Sigmoid colon (tissue), 7 donors: Measurements from ENCODE around the gene ADD2. TPM values are rescaled to one million over a fixed set of nuclear protein-coding genes. Genes with fewer than 3 reads are reported as not detected.

ENCODE experiments used
- DNase-seq: peaks from one replicate; pipeline ENCODE4 v3.0.0-alpha.2; 2019
- H3K27ac ChIP-seq, 4 donors: fragments of 200-600 bp; sonication (generic); one replicate each; pipeline ENCODE4 v1.5.1; 2016 to 2019; ENCODE audit warnings: mild to moderate bottlenecking in 1 of 4
- H3K27me3 ChIP-seq, 3 donors: fragments of 200-600 bp; sonication (generic); one replicate each; pipeline ENCODE4 v1.5.1; 2019; ENCODE audit warnings: mild to moderate bottlenecking in 1 of 3
- H3K36me3 ChIP-seq, 4 donors: fragments of 200-600 bp; sonication (generic); one replicate each; pipeline ENCODE4 v1.5.1; 2016 to 2019
- H3K4me1 ChIP-seq, 4 donors: fragments of 200-600 bp; sonication (generic); one replicate each; pipeline ENCODE4 v1.5.1; 2017 to 2019
- H3K4me3 ChIP-seq, 4 donors: fragments of 200-600 bp; sonication (generic); one replicate each; pipeline ENCODE4 v1.5.1; 2017 to 2019; ENCODE audit warnings: mild to moderate bottlenecking in 2 of 4, moderate library complexity in 1 of 4
- H3K9me3 ChIP-seq, 4 donors: fragments of 200-600 bp in 3 of 4; sonication (generic) in 3 of 4; one replicate each; pipeline versions ENCODE4 v1.5.1 to v1.6.1; 2013 to 2019
- CTCF ChIP-seq, 4 experiments: fragments of 450-650 bp in 3 of 4; fragments of 200-600 bp in 1 of 4; IDR thresholded peaks; one replicate each; pipeline ENCODE4 v1.5.1; 2016 to 2019; ENCODE audit warnings: antibody characterized with exemption in 4 of 4, mild to moderate bottlenecking in 3 of 4, moderate library complexity in 2 of 4
- EP300 ChIP-seq, 4 donors: sonication (generic); formaldehyde crosslinking; IDR thresholded peaks; one replicate each; pipeline ENCODE4 v1.6.1; 2017; ENCODE audit warnings: antibody characterized with exemption in 4 of 4
- POLR2A ChIP-seq, 2 donors: fragments of 450-650 bp; IDR thresholded peaks; one replicate each; pipeline ENCODE4 v1.6.1; 2016; ENCODE audit warnings: antibody characterized with exemption in 2 of 2, mild to moderate bottlenecking in 2 of 2, moderate library complexity in 2 of 2
- POLR2AphosphoS5 ChIP-seq, 4 donors: sonication (generic); formaldehyde crosslinking; IDR thresholded peaks; one replicate each; pipeline ENCODE4 v1.6.1; 2017; ENCODE audit warnings: antibody characterized with exemption in 4 of 4
- WGBS, 2 donors: extraction: QIAGEN DNeasy Blood & Tissue Kit; methylation state at CpG; one replicate each; pipeline ENCODE4 v1.1.7; 2013; 5-methylcytosine and 5-hydroxymethylcytosine counted together
- intact Hi-C: fragments of 100-400 bp; cut with DNase I; formaldehyde crosslinking; loops from one replicate; pipeline ENCODE4 v1.15.1; 2023
- polyA plus RNA-seq, 3 donors: library from polyadenylated mRNA; stranded (reverse); fragments of 200-250 nt; gene quantifications; one replicate each; pipeline ENCODE4 v1.2.3, GENCODE V29; 2013
- total RNA-seq, 4 donors: library from RNA; depleted of rRNA; stranded (reverse); fragments of >200 nt; gene quantifications; one replicate each; pipeline ENCODE4 v1.1.0, GENCODE V29; 2016
- donor health status: healthy with polysubstance abuse.
- donor health status: Bipolar disorder and iron deficiency.
- donor health status: healthy.

Gene ADD2
- total and polyA plus RNA-seq, 7 donors: under 0.01 to 5.8 (median 3.2) TPM; not detected in 1

DNA sequence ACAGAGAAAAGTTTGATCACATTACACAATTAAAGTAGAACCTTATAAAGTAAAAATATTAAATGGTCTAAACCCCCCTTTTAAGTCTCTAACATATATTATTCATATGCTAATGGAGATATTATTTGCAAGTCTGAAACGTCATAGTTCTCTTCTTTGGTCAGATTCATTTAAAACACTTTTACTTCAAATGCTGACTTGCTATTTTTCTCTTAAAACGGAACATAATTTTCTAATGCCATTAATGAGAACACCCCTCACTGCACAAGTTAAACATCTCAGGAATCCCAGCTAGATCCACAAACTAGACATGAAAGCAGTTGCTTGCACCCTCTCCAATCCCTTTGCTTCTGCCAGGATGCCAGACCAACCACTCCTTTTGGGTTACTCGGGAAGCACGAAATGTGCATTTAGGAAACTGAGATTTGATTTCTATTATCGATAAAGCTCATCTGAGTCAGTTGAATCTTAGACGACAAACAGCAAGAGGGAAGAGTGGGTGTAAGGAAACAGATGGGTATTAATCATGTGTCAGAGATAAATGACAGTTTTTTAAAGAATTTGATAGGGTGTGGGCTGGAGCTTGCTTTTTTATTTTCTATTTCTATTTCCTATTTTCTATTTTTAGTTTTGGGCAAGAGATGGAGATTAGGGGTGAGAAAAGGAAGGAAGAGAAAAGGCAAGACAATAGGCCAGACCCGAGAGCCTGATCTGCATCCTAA, 1.5 kb downstream of the ADD2 start:
- intact Hi-C loops: no loop called here
- no peak for DNase-seq
- Histone ChIP-seq H3K27ac (no peak overlapping the region), H3K36me3 (no peaks in the 10 kb centered on the region), H3K4me1 (peaks cover 0 to 17% (median 16%) of the 10 kb centered on the region in 4 donors), H3K4me3 (peak overlapping the region in 3 of 4 donors; percentile 32 to 43 (median 42)), H3K27me3 (peaks cover 13 to 62% (median 44%) of the 10 kb centered on the region in 3 donors), H3K9me3 (no peaks in the 10 kb centered on the region)
- TF ChIP-seq EP300 (IDR thresholded peaks at IDR 0.05) (no peak), POLR2A (IDR thresholded peaks at IDR 0.05) (no peak), CTCF (IDR thresholded peaks at IDR 0.05) (no peak), POLR2AphosphoS5 (IDR thresholded peaks at IDR 0.05) (no peak)
- WGBS, 2 donors: 10 to 11% methylated on average over 7 of the region's 7 CpGs

DNA sequence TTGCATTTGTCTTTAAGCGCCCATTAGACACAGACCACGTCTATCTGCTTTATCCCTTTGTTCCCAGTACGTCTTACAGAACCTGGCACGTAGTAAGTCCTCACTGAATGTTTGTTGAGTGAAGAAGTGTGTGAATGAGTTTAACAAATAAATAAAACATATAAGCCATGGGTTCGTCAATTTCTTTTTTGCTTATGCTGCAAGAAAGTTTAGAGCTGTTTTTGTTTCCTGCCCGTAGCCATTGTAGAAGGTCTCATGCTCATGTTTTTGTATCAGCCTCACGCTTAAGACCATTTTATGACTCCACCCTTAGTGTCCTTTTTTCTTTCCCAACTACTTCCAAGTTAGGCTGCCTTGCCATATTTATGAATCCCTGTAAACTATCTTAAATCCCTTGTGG, 2.5 kb downstream of the ADD2 start:
- intact Hi-C loops: no loop called here
- peaks cover 13 to 62% (median 44%) of the 10 kb centered on the region in 3 donors for H3K27me3 ChIP-seq
- WGBS, 2 donors: 77 to 92% methylated on average over 7 of the region's 7 CpGs
- peaks cover 0 to 17% (median 16%) of the 10 kb centered on the region in 4 donors for H3K4me1 ChIP-seq
- H3K27ac ChIP-seq: no peak overlapping the region
- no peak for DNase-seq
- H3K9me3 ChIP-seq: no peaks in the 10 kb centered on the region
- no peak overlapping the region for H3K4me3 ChIP-seq
- no peaks in the 10 kb centered on the region for H3K36me3 ChIP-seq
- TF ChIP-seq EP300 (IDR thresholded peaks at IDR 0.05): no peak
- TF ChIP-seq CTCF (IDR thresholded peaks at IDR 0.05): no peak

- no peaks in the 10 kb centered on the region for H3K4me1 ChIP-seq
- H3K4me3 ChIP-seq: no peak overlapping the region
- 56 to 66% methylated on average over 1 of the region's 1 CpG for WGBS, 2 donors
- no peaks in the 10 kb centered on the region for H3K9me3 ChIP-seq
- intact Hi-C loops: no loop called here
- no peak overlapping the region for H3K27ac ChIP-seq
- no peaks in the 10 kb centered on the region for H3K36me3 ChIP-seq
- peaks cover 0 to 35% (median 6%) of the 10 kb centered on the region in 3 donors for H3K27me3 ChIP-seq
- DNase-seq: no peak
- no peak for TF ChIP-seq POLR2A (IDR thresholded peaks at IDR 0.05)
- TF ChIP-seq CTCF (IDR thresholded peaks at IDR 0.05): no peak
- no peak for TF ChIP-seq POLR2AphosphoS5 (IDR thresholded peaks at IDR 0.05)
- no peak for TF ChIP-seq EP300 (IDR thresholded peaks at IDR 0.05)
Measured at GRCh38 chr2:70759446-70759845, 8.6 kb downstream of the ADD2 start.

DNA sequence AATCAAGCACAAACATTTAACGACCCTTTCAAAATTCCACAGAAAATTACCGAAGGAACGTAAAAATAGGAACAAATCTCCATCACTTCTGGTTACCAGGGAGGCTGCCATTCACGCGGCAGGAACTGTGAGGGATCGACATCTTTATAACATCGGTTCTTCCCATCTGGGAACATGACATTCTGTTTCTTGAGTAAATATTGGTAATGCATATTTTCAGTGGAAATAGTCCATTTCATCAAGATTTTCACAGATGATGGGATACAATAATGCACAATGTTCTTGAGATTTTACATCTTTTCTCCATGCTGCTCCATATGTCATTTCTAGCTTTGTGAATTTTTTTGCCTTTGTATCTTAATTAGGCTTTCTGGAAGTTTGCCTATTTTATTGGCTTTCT, 10.0 kb downstream of the ADD2 start:
- intact Hi-C loops: no loop called here
- TF ChIP-seq CTCF (IDR thresholded peaks at IDR 0.05) (no peak), POLR2AphosphoS5 (IDR thresholded peaks at IDR 0.05) (no peak), EP300 (IDR thresholded peaks at IDR 0.05) (no peak), POLR2A (IDR thresholded peaks at IDR 0.05) (no peak)
- Histone ChIP-seq H3K4me1 (no peaks in the 10 kb centered on the region), H3K4me3 (no peak overlapping the region), H3K9me3 (no peaks in the 10 kb centered on the region), H3K27ac (no peak overlapping the region), H3K36me3 (no peaks in the 10 kb centered on the region), H3K27me3 (peaks cover 0 to 29% (median 0%) of the 10 kb centered on the region in 3 donors)
- WGBS, 2 donors: 87 to 92% methylated on average over 7 of the region's 7 CpGs
- no peak for DNase-seq

GRCh38 chr2:70757360-70757759, 10.6 kb downstream of the ADD2 start:
- intact Hi-C loops: no loop called here
- 82 to 86% methylated on average over 4 of the region's 4 CpGs for WGBS, 2 donors
- DNase-seq: no peak
- H3K36me3 ChIP-seq: no peaks in the 10 kb centered on the region
- H3K27me3 ChIP-seq: peaks cover 0 to 29% (median 0%) of the 10 kb centered on the region in 3 donors
- TF ChIP-seq EP300 (IDR thresholded peaks at IDR 0.05) (no peak), POLR2AphosphoS5 (IDR thresholded peaks at IDR 0.05) (no peak), CTCF (IDR thresholded peaks at IDR 0.05) (no peak), POLR2A (IDR thresholded peaks at IDR 0.05) (no peak)
- H3K4me3 ChIP-seq: no peak overlapping the region
- no peak overlapping the region for H3K27ac ChIP-seq
- H3K9me3 ChIP-seq: no peaks in the 10 kb centered on the region
- H3K4me1 ChIP-seq: no peaks in the 10 kb centered on the region
